Upper lobe of right lung (tissue), 1 donor: Measurements from ENCODE around the gene F10. TPM values are rescaled to one million over a fixed set of nuclear protein-coding genes. Genes with fewer than 3 reads are reported as not detected.
"Not testable (repeated sequence)": the region's sequence is repeated elsewhere in the genome, so short reads cannot be mapped to it uniquely, and the experiment has no call there.

Source experiments
- ATAC-seq: fragments of 200-7000 bp; cut with Tn5 transposase; one replicate; pipeline ENCODE4 v1.9.1; 2020; ENCODE audit warnings: mild to moderate bottlenecking, moderate library complexity
- DNase-seq: peaks from one replicate; pipeline ENCODE4 v3.0.0-alpha.2; 2020
- H3K27ac ChIP-seq: fragments of 200-600 bp; one replicate; pipeline ENCODE4 v1.8.0; 2022
- H3K27me3 ChIP-seq: fragments of 200-600 bp; one replicate; pipeline ENCODE4 v1.8.0; 2022; ENCODE audit warnings: mild to moderate bottlenecking
- H3K36me3 ChIP-seq: fragments of 200-600 bp; one replicate; pipeline ENCODE4 v1.8.0; 2022
- H3K4me1 ChIP-seq: fragments of 200-600 bp; one replicate; pipeline ENCODE4 v1.8.0; 2022
- H3K4me3 ChIP-seq: fragments of 200-600 bp; one replicate; pipeline ENCODE4 v1.8.0; 2022; ENCODE audit warnings: mild to moderate bottlenecking
- H3K9me3 ChIP-seq: fragments of 200-600 bp; one replicate; pipeline ENCODE4 v1.8.0; 2022
- CTCF ChIP-seq: fragments of 200-600 bp; IDR thresholded peaks from one replicate; pipeline ENCODE4 v1.8.0; 2022; ENCODE audit warnings: antibody characterized with exemption
- intact Hi-C: fragments of 100-400 bp; cut with DNase I; formaldehyde crosslinking; loops from one replicate; pipeline ENCODE4 v1.11.0; 2022
- total RNA-seq: library from RNA; stranded (reverse); fragmentation: NEBNext Ultra II Directional; extraction: Animal tissue kit (Norgen Biotek cat#: 25700); gene quantifications from one replicate; pipeline ENCODE4 v1.2.1, GENCODE V29; 2021
- donor health status: DM: no; HTN: yes; CAD: no; lungs with severe emphysema.

Gene F10
- total RNA-seq, 1 donor from 2014 or later = 7.9 TPM

DNA sequence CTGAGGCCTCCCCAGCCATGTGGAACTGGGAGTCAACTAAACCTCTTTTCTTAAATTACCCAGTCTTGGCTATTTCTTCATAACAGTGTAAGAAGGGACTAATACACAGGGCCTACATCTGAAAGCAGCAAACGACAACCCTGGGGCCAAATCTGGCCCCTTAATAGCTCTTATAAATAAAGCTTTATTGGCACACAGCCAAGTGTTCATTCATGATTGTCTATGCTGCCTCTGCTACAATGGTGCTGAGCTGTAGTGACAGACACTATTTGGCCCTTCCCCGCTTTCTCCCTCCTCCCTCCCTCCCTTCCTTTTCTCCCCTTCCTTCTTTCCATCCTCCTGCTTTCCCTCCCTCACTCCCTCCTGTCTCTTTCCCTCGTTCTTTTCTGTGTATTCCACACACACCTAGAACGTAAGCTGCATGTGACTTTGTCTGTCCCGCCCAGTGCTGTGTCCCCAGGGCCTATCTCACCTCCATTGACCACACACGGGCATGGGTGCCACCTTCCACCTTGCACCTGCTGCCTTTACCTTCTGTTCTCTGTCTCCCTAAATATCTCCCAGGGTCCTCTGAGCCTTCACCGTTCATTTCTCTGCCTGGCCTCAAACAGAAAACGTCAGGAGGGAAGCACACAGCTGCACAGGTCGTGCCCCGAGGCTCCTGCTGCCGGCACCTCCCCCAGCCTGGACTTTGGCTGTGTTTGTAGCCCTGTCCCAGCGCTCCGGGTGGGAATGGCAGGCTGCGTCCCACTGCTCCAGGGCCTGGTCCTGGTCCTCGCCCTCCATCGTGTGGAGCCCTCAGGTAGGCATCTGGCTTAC, 35.5 kb downstream of the F10 start, which contains the start of gene PROZ:
Gene PROZ, plus strand, starts transcription at position 720 of the 819 bp plus-strand sequence. Its CDS starts 13 bp downstream, at position 733.
- Histone ChIP-seq H3K9me3 (no peaks in the 10 kb centered on the region), H3K27ac (no peak within 1 kb of the TSS), H3K27me3 (peaks cover 13% of the 10 kb centered on the region), H3K4me1 (peaks cover 5% of the 10 kb centered on the region), H3K4me3 (no peak within 1 kb of the TSS), H3K36me3 (no peaks in the 10 kb centered on the region)
- intact Hi-C loops = no loop called here
- ATAC-seq = no peak
- DNase-seq = no peak
- TF ChIP-seq CTCF = no peak

DNA sequence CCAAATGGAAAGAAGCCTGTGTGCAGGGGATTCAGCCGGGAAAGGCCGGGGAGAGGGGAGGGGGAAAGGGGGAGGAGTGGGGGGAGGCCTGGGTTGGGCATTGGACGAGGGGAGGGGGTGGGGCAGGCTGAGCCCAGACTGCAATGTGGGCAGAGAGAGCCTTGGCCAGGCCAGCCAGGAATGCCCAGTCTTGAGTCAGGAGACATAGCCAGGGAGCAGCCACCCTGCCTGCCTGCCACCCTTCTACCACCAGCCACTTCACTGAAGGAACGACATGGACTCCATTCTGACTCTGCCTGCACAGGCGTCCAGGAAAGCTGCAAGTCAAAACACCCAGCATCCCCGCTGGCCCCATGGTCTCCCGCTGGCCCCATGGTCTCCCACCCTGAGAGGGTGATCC, 36.3 kb downstream of the F10 start:
- Histone ChIP-seq H3K4me3 (no peak overlapping the region), H3K27me3 (peaks cover 15% of the 10 kb centered on the region)
- intact Hi-C loops = no loop called here

DNA sequence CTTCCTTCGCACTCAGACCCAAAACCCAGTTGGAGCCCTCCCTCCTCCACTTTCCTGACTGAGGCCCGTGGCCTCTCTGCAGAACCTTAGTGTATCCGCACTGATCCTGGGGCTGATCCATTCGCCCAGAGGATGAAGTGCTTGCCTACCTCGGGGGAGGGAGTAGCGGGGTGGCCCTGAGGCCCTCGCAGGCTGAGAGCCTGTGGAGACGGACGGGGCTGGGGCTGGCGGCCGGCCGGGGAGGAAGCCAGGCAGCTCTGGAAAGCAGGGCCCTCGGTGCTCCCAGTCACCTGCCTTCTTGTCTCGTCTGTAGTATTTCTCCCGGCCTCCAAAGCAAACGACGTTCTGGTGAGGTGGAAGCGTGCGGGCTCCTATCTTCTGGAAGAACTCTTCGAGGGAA, 37.1 kb downstream of the F10 start:
- TF ChIP-seq CTCF = no peak
- intact Hi-C loops = no loop called here
- H3K27ac ChIP-seq = no peak overlapping the region
- H3K36me3 ChIP-seq = no peaks in the 10 kb centered on the region
- DNase-seq (no peak), ATAC-seq (no peak)
- H3K27me3 ChIP-seq = peaks cover 15% of the 10 kb centered on the region
- H3K9me3 ChIP-seq = no peaks in the 10 kb centered on the region
- H3K4me3 ChIP-seq = no peak overlapping the region
- H3K4me1 ChIP-seq = no peaks in the 10 kb centered on the region

More for the DNA sequence above, 36.3 kb downstream of the F10 start:
- DNase-seq = no peak
- Histone ChIP-seq H3K4me1 (no peaks in the 10 kb centered on the region), H3K9me3 (no peaks in the 10 kb centered on the region), H3K36me3 (no peaks in the 10 kb centered on the region), H3K27ac (no peak overlapping the region)
- no peak for ATAC-seq
- TF ChIP-seq CTCF = no peak

DNA sequence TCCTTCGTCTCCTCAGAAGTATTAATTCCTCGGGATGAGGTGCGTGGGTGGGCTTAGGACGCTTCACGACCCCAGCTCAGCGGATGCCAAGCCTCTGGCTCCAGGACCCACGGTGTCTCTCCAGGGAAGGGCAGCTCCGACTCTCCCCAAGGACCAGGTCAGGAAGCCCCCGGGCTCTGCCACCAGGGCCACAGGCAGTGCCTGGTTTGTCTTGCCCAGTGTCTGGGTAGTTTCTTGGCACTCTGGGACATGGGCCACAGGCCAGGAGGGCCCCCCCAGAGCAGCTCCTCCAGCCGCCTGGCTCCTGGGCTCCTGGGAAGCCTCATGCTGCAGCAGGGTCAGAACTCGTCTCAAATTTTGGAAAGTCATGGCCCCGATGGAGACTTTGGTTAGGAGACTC, 38.4 kb downstream of the F10 start:
- H3K4me1 ChIP-seq = no peaks in the 10 kb centered on the region
- no peak for DNase-seq
- TF ChIP-seq CTCF = no peak
- no peak overlapping the region for H3K27ac ChIP-seq
- H3K4me3 ChIP-seq = no peak overlapping the region
- no peaks in the 10 kb centered on the region for H3K9me3 ChIP-seq
- ATAC-seq = no peak
- H3K27me3 ChIP-seq = peaks cover 15% of the 10 kb centered on the region
- intact Hi-C loops = no loop called here
- no peaks in the 10 kb centered on the region for H3K36me3 ChIP-seq

GRCh38 chr13:113161433-113161832, 38.8 kb downstream of the F10 start:
- H3K9me3 ChIP-seq = no peaks in the 10 kb centered on the region
- H3K4me3 ChIP-seq = no peak overlapping the region
- DNase-seq (no peak), ATAC-seq (no peak)
- H3K27ac ChIP-seq = no peak overlapping the region
- no peaks in the 10 kb centered on the region for H3K36me3 ChIP-seq
- no peaks in the 10 kb centered on the region for H3K4me1 ChIP-seq
- intact Hi-C loops = no loop called here
- no peak for TF ChIP-seq CTCF
- peaks cover 15% of the 10 kb centered on the region for H3K27me3 ChIP-seq

- H3K9me3 ChIP-seq, intact Hi-C loops, H3K4me3 ChIP-seq, H3K4me1 ChIP-seq, DNase-seq, H3K36me3 ChIP-seq, ATAC-seq, H3K27ac ChIP-seq: not testable (repeated sequence)
- peaks cover 15% of the 10 kb centered on the region for H3K27me3 ChIP-seq
These were observed 39.4 kb downstream of the F10 start for GRCh38 chr13:113161975-113162374.
